Lower lobe of right lung (tissue), 2 donors: ENCODE measurements around the gene MICAL3. TPM values are rescaled to one million over a fixed set of nuclear protein-coding genes. Genes with fewer than 3 reads are reported as not detected.

Experiments
- ATAC-seq, 2 donors: fragments of 200-7000 bp; cut with Tn5 transposase; one replicate each; pipeline ENCODE4 v1.9.1; 2020 to 2022; ENCODE audit warnings: mild to moderate bottlenecking in 2 of 2, moderate library complexity in 2 of 2
- DNase-seq: peaks from one replicate; pipeline ENCODE4 v3.0.0-alpha.2; 2020
- H3K27ac ChIP-seq: fragments of 200-600 bp; one replicate; pipeline ENCODE4 v1.8.0; 2022
- H3K27me3 ChIP-seq: fragments of 200-600 bp; one replicate; pipeline ENCODE4 v1.8.0; 2022; ENCODE audit warnings: low read depth
- H3K36me3 ChIP-seq: fragments of 200-600 bp; one replicate; pipeline ENCODE4 v1.8.0; 2022; ENCODE audit warnings: mild to moderate bottlenecking
- H3K4me1 ChIP-seq: fragments of 200-600 bp; one replicate; pipeline ENCODE4 v1.8.0; 2022
- H3K4me3 ChIP-seq: fragments of 200-600 bp; one replicate; pipeline ENCODE4 v1.8.0; 2022; ENCODE audit warnings: mild to moderate bottlenecking
- H3K9me3 ChIP-seq: fragments of 200-600 bp; one replicate; pipeline ENCODE4 v1.8.0; 2022
- intact Hi-C: fragments of 100-400 bp; cut with DNase I; formaldehyde crosslinking; loops from one replicate; pipeline ENCODE4 v1.11.0; 2022
- total RNA-seq: library from RNA; stranded (reverse); fragmentation: NEBNext Ultra II Directional; extraction: Animal tissue kit (Norgen Biotek cat#: 25700); gene quantifications from one replicate; pipeline ENCODE4 v1.2.1, GENCODE V29; 2021
- TF ChIP-seq, protein P1 (sequence below): fragments of 200-600 bp; IDR thresholded peaks from one replicate; pipeline ENCODE4 v1.8.0; 2022; ENCODE audit warnings: antibody characterized with exemption, mild to moderate bottlenecking
- donor health status: DM: no; HTN: yes; CAD: no; lungs with severe emphysema.

The MICAL3 gene
- total RNA-seq, 1 donor from 2014 or later = 23.5 TPM

DNA sequence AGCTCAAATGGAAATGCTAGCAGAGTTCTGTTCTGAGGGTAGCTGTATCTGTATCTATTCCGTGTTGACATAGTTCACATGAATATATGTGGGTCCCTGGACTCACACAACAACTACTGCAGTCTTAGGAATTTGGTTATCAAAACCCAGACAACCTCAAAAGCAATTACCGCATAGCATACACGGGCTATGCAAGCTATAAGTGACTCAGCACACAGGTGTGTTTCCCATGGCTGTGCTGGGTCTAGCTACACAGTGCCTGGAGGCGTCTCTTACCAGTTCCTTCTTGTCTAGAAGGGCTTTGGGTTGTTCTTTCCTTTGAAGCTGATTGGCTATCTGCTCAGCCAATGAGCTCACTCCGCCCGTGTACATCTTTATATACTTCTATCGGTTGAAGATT lies 151.9 kb downstream of the MICAL3 start:
- TF ChIP-seq, protein P1, sequence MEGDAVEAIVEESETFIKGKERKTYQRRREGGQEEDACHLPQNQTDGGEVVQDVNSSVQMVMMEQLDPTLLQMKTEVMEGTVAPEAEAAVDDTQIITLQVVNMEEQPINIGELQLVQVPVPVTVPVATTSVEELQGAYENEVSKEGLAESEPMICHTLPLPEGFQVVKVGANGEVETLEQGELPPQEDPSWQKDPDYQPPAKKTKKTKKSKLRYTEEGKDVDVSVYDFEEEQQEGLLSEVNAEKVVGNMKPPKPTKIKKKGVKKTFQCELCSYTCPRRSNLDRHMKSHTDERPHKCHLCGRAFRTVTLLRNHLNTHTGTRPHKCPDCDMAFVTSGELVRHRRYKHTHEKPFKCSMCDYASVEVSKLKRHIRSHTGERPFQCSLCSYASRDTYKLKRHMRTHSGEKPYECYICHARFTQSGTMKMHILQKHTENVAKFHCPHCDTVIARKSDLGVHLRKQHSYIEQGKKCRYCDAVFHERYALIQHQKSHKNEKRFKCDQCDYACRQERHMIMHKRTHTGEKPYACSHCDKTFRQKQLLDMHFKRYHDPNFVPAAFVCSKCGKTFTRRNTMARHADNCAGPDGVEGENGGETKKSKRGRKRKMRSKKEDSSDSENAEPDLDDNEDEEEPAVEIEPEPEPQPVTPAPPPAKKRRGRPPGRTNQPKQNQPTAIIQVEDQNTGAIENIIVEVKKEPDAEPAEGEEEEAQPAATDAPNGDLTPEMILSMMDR = no peak
- Histone ChIP-seq H3K27me3 (no peaks in the 10 kb centered on the region), H3K4me1 (no peaks in the 10 kb centered on the region), H3K9me3 (no peaks in the 10 kb centered on the region), H3K36me3 (peaks cover 56% of the 10 kb centered on the region), H3K27ac (no peak overlapping the region), H3K4me3 (no peak overlapping the region)
- ATAC-seq = no peak
- no peak for DNase-seq
- intact Hi-C loops = no loop called here

DNA sequence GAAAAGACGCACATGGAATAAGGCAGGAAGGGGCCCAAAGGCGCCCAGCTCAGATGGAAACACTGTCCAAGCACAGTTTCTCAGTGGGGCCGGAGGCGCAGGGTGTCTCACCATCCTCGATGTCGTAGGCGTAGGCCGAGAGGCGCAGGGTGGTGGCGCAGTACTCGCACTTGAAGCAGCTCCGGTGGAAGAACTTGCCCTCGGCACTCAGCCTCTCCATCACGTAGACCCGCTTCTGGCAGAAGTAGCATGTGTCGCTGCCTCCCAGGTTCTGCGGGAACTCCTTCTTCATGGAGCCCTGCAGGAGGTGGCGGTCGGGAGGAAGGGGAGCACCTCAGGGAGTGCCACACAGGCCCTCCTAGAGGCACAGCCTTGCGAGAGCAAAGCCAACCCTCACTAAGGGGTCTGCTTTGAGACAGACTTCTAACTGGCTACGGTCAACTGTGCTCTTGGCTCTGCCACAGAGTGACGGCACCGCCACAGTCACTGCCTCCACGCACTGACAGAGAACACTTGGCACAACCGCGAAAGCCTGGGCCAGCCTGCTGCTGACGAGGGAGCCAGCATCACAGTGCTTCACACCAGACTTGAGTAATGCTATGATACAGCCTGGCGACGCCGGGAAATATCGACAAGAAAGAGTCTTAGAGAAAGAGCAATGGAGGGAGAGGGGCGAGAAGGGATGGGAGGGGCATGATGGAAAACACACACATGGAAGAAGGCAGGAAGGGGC lies 152.5 kb downstream of the MICAL3 start:
- intact Hi-C loops = no loop called here
- TF ChIP-seq, protein P1 = no peak

DNA sequence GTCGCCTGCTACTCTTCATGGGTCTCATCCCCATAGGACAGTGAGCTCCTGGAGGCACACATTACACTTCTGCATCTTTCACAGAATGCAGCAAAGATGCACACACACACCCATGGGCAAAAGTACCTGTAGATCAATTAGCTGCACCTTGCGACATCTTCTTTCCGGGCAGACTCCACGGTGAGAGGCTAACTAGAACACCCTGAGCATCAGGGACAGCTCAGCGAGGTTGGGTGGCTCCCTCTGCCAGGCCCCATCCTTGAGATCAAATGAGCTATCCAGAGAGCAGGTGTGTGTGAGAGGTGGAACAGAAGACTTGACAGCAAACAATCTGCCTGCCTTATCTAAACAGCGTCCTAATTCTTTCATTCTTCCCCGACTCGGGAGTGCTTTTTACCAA lies 154.0 kb downstream of the MICAL3 start:
- peaks cover 59% of the 10 kb centered on the region for H3K36me3 ChIP-seq
- intact Hi-C loops = no loop called here
- TF ChIP-seq, protein P1 = no peak
- ATAC-seq = no peak
- no peak overlapping the region for H3K27ac ChIP-seq
- no peak overlapping the region for H3K4me3 ChIP-seq
- H3K9me3 ChIP-seq = no peaks in the 10 kb centered on the region
- no peak for DNase-seq
- H3K4me1 ChIP-seq = no peaks in the 10 kb centered on the region
- no peaks in the 10 kb centered on the region for H3K27me3 ChIP-seq

More for the DNA sequence above, 152.5 kb downstream of the MICAL3 start:
- H3K27ac ChIP-seq = no peak overlapping the region
- H3K4me3 ChIP-seq = no peak overlapping the region
- peaks cover 56% of the 10 kb centered on the region for H3K36me3 ChIP-seq
- no peaks in the 10 kb centered on the region for H3K4me1 ChIP-seq
- DNase-seq (no peak), ATAC-seq (no peak)
- no peaks in the 10 kb centered on the region for H3K27me3 ChIP-seq
- no peaks in the 10 kb centered on the region for H3K9me3 ChIP-seq

DNA sequence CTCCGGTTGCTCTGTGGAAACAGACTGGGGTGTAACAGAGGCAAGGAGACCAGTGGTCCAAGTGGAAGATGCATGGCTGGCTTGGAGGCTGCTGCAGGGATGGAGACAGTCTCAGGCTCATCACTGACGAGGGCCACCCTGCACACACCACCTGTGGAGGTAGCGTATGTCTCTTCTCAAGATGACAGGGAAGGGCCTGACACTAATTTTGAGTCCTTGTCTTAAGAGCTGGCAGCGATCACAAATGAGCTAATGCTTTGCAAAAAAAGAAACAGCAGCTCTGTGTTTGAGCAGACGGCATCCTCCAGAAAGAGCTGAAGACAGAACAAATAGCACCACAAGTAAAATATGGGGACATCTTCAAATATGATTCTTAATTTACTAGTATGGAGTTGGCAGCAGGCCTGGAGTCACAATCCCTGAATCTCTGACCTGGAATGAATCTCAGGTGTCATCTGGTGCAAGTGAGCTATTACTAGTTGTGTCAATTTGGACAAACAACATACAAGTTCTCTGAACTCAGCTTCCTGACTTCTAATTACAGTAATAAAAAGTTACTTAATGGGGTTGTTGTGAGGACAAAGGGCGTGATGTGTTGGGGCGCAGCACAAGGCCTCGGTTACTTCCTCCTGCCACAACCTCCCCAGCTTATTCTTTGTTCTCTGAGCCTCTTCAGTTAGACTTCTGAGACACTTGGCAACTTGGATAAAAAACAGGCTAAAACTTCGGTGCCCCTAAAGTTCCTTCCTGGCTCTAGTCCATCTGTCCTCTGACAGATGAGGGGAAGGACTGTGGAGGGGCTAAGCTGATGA lies 154.9 kb downstream of the MICAL3 start:
- Histone ChIP-seq H3K27ac (no peak overlapping the region), H3K27me3 (no peaks in the 10 kb centered on the region), H3K4me3 (no peak overlapping the region), H3K4me1 (no peaks in the 10 kb centered on the region), H3K36me3 (peaks cover 63% of the 10 kb centered on the region), H3K9me3 (no peaks in the 10 kb centered on the region)
- intact Hi-C loops = no loop called here
- DNase-seq = no peak
- TF ChIP-seq, protein P1 = no peak
- no peak for ATAC-seq

DNA sequence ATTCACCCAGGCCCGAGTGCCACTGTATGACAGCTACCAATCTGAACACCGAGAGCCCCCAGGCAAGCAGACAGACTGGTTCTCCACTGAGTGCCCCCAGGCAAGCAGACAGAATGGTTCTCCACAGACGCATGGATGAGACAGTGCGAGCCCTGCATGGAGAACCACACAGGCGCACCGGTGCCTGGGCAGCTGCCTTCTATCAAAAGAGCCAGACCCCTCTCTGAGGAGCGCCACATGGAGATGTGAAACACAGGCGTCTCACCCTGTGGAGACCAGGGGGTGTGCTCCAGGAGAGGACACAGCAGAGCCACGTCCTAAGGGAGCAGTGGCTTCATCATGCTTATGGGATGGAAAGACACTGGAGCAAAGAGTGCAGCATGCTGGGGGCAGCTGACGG lies 155.6 kb downstream of the MICAL3 start:
- no peak for DNase-seq
- intact Hi-C loops = no loop called here
- no peaks in the 10 kb centered on the region for H3K4me1 ChIP-seq
- TF ChIP-seq, protein P1 = no peak
- H3K36me3 ChIP-seq = peaks cover 68% of the 10 kb centered on the region
- no peak overlapping the region for H3K4me3 ChIP-seq
- no peak for ATAC-seq
- no peak overlapping the region for H3K27ac ChIP-seq
- no peaks in the 10 kb centered on the region for H3K27me3 ChIP-seq
- no peaks in the 10 kb centered on the region for H3K9me3 ChIP-seq
